Activated naive CD8-positive, alpha-beta T cell (primary cell): Measurements from ENCODE around the gene NME5.

ENCODE experiments used
- H3K27ac Mint-ChIP-seq: one replicate; pipeline ENCODE4 v1.8.0; 2021; ENCODE audit warnings: mixed read lengths
- H3K27me3 Mint-ChIP-seq: one replicate; pipeline ENCODE4 v1.8.0; 2021; ENCODE audit warnings: mixed read lengths
- H3K36me3 Mint-ChIP-seq: one replicate; pipeline ENCODE4 v1.8.0; 2021; ENCODE audit warnings: mixed read lengths
- H3K4me1 Mint-ChIP-seq: one replicate; pipeline ENCODE4 v1.8.0; 2021; ENCODE audit warnings: low read depth, mixed read lengths
- H3K4me3 Mint-ChIP-seq: one replicate; pipeline ENCODE4 v1.8.0; 2021; ENCODE audit warnings: mild to moderate bottlenecking, mixed read lengths
- H3K9me3 Mint-ChIP-seq: one replicate; pipeline ENCODE4 v1.8.0; 2021; ENCODE audit warnings: low read depth, mixed read lengths

Gene NME5

GRCh38 chr5:138107213-138107612, 32.0 kb downstream of the NME5 start:
- Mint-ChIP-seq H3K9me3 (no peaks in the 10 kb centered on the region), H3K27me3 (peaks cover 4% of the 10 kb centered on the region), H3K36me3 (no peaks in the 10 kb centered on the region), H3K4me1 (no peaks in the 10 kb centered on the region), H3K27ac (no peak overlapping the region), H3K4me3 (no peak overlapping the region)

GRCh38 chr5:138105709-138106108, 33.5 kb downstream of the NME5 start:
- Mint-ChIP-seq H3K36me3 (no peaks in the 10 kb centered on the region), H3K9me3 (no peaks in the 10 kb centered on the region), H3K27me3 (peaks cover 2% of the 10 kb centered on the region), H3K4me3 (no peak overlapping the region), H3K27ac (no peak overlapping the region), H3K4me1 (no peaks in the 10 kb centered on the region)

DNA sequence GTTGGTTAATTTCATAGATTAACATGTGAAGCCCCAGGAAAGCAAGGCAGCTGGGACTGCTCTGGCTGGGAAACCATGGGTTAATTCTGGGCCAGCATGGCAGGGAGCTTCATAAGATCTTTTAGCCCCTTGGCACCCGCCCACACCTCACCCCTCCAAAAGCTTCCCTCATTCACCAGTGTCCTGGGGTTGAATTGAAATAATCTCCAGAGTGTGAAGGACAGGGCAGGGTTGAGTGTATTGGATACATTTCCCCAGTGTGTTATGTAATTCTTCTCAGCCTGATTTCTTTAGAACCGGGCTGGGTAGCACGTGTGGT, 36.0 kb downstream of the NME5 start:
- Mint-ChIP-seq H3K27ac (no peak overlapping the region), H3K27me3 (peaks cover 8% of the 10 kb centered on the region), H3K36me3 (no peaks in the 10 kb centered on the region), H3K9me3 (no peaks in the 10 kb centered on the region), H3K4me3 (no peak overlapping the region), H3K4me1 (no peaks in the 10 kb centered on the region)

GRCh38 chr5:138102454-138103318, 36.5 kb downstream of the NME5 start:
- H3K4me3 Mint-ChIP-seq: no peak overlapping the region
- no peak overlapping the region for H3K27ac Mint-ChIP-seq
- H3K27me3 Mint-ChIP-seq: peaks cover 8% of the 10 kb centered on the region
- no peaks in the 10 kb centered on the region for H3K4me1 Mint-ChIP-seq
- no peaks in the 10 kb centered on the region for H3K9me3 Mint-ChIP-seq
- H3K36me3 Mint-ChIP-seq: no peaks in the 10 kb centered on the region

- no peaks in the 10 kb centered on the region for H3K9me3 Mint-ChIP-seq
- H3K4me1 Mint-ChIP-seq: peaks cover 39% of the 10 kb centered on the region
- H3K36me3 Mint-ChIP-seq: no peaks in the 10 kb centered on the region
- no peak overlapping the region for H3K27ac Mint-ChIP-seq
- peaks cover 10% of the 10 kb centered on the region for H3K27me3 Mint-ChIP-seq
- H3K4me3 Mint-ChIP-seq: no peak overlapping the region
Observed at GRCh38 chr5:138096997-138097828, 42.0 kb downstream of the NME5 start.

GRCh38 chr5:138096363-138096762, 42.9 kb downstream of the NME5 start:
- Mint-ChIP-seq H3K4me1 (peaks cover 41% of the 10 kb centered on the region), H3K36me3 (no peaks in the 10 kb centered on the region), H3K4me3 (no peak overlapping the region), H3K27ac (no peak overlapping the region), H3K27me3 (peaks cover 10% of the 10 kb centered on the region), H3K9me3 (no peaks in the 10 kb centered on the region)

- Mint-ChIP-seq H3K9me3 (no peaks in the 10 kb centered on the region), H3K4me3 (no peak overlapping the region), H3K4me1 (peaks cover 41% of the 10 kb centered on the region), H3K27me3 (peaks cover 8% of the 10 kb centered on the region), H3K27ac (no peak overlapping the region), H3K36me3 (no peaks in the 10 kb centered on the region)
Observed at GRCh38 chr5:138095100-138095907, 43.9 kb downstream of the NME5 start.

DNA sequence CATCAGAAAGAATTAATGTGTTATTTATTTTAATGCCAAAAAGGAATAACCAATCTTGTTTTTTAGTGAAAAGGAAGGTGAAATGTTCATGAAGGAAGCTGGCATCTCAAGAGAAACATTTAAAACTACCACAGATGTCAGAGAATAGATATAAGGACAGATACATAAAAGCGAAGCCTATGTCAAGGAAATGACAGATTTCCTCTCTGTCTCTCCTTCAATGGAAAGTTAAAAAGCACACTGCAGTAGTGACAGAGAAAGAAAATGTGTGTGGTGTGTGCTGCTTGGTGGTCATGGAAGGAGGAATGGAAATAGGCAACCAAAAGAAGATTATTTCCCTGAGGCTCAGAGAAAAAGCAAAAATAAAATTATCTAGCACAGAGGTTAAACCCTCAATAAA, 46.2 kb downstream of the NME5 start:
- peaks cover 1% of the 10 kb centered on the region for H3K27me3 Mint-ChIP-seq

DNA sequence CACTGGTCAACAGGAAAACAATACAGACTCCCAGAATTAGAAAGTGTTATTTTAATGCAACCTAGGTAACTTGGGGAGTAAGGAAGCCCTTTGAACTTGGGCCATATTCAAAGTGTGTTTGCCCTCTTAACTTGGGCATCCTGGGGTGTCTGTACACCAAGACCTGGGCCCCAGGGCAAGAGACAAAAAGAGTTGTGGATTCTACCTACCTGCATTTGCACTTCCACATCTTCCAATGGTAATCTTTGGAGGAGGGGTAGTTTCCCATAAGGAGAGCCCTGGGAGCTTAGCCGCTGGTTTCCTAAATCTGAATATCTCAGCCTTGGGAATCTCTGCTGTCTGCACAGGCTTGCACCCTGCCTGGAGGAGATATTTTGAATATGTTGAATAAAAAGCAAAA, 46.9 kb downstream of the NME5 start:
- H3K36me3 Mint-ChIP-seq: no peaks in the 10 kb centered on the region
- H3K27ac Mint-ChIP-seq: no peak overlapping the region
- H3K9me3 Mint-ChIP-seq: no peaks in the 10 kb centered on the region
- H3K4me1 Mint-ChIP-seq: peaks cover 41% of the 10 kb centered on the region
- H3K4me3 Mint-ChIP-seq: no peak overlapping the region
- peaks cover 1% of the 10 kb centered on the region for H3K27me3 Mint-ChIP-seq

More for the DNA sequence above, 46.2 kb downstream of the NME5 start:
- H3K4me1 Mint-ChIP-seq: peaks cover 41% of the 10 kb centered on the region
- no peak overlapping the region for H3K27ac Mint-ChIP-seq
- no peak overlapping the region for H3K4me3 Mint-ChIP-seq
- no peaks in the 10 kb centered on the region for H3K36me3 Mint-ChIP-seq
- H3K9me3 Mint-ChIP-seq: no peaks in the 10 kb centered on the region

DNA sequence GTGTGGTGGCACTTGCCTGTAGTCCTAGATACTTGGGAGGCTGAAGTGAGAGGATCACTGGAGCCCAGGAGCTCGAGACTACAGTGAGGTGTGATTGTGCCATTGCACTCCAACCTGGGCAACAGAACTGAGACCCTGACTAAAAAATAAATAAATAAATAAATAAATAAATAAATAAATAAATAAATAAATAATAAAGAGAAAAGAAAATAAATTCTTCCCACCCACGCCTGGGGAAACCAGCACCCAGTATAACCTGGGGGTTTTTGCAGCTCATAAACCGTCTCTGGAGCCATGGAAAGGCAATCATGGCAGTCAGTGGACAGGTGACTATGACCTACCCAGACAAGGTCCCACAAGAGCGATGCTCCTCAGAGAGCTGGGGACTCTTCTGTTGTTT, 47.5 kb downstream of the NME5 start:
- Mint-ChIP-seq H3K27me3 (no peaks in the 10 kb centered on the region), H3K4me1 (peaks cover 39% of the 10 kb centered on the region), H3K36me3 (no peaks in the 10 kb centered on the region), H3K9me3 (no peaks in the 10 kb centered on the region), H3K27ac (no peak overlapping the region), H3K4me3 (no peak overlapping the region)

DNA sequence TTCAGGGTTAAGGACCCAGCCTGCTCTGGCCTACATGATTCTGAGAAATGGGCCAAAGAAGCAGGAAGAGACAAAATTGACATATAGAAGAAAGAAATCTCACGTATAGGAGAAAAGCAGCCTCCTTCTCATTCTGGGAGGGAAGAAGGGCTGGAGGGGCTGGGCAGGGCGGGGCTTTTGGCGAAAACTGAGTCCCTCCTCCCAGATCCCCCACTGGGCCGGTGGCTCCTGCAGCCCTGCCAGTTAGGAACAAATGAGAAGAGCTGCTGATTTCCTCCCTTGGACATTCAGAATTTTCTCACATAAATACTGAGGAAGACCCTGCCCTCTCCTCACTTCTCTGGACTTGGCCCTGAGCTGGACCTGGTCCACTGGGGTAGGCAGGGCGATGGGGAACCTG, 55.5 kb downstream of the NME5 start, which contains the start of gene WNT8A:
TSS of gene WNT8A (plus strand) at position 332 of the 400 bp plus-strand sequence. CDS start 95 bp downstream, outside the sequence.
- Mint-ChIP-seq H3K4me3 (no peak within 1 kb of the TSS), H3K27ac (no peak within 1 kb of the TSS), H3K9me3 (no peaks in the 10 kb centered on the region), H3K36me3 (no peaks in the 10 kb centered on the region), H3K4me1 (peaks cover 8% of the 10 kb centered on the region), H3K27me3 (no peaks in the 10 kb centered on the region)

GRCh38 chr5:138082033-138082432, 57.2 kb downstream of the NME5 start:
- Mint-ChIP-seq H3K4me1 (peaks cover 8% of the 10 kb centered on the region), H3K27me3 (no peaks in the 10 kb centered on the region), H3K9me3 (no peaks in the 10 kb centered on the region), H3K27ac (peak overlapping the region; percentile 28), H3K36me3 (no peaks in the 10 kb centered on the region), H3K4me3 (no peak overlapping the region)

GRCh38 chr5:138078006-138078643, 61.1 kb downstream of the NME5 start:
- no peak overlapping the region for H3K27ac Mint-ChIP-seq
- no peaks in the 10 kb centered on the region for H3K36me3 Mint-ChIP-seq
- no peaks in the 10 kb centered on the region for H3K9me3 Mint-ChIP-seq
- no peak overlapping the region for H3K4me3 Mint-ChIP-seq
- H3K4me1 Mint-ChIP-seq: peaks cover 8% of the 10 kb centered on the region
- H3K27me3 Mint-ChIP-seq: peaks cover 2% of the 10 kb centered on the region

- Mint-ChIP-seq H3K27me3 (peaks cover 2% of the 10 kb centered on the region), H3K9me3 (no peaks in the 10 kb centered on the region), H3K27ac (no peak overlapping the region), H3K4me3 (no peak overlapping the region), H3K36me3 (no peaks in the 10 kb centered on the region), H3K4me1 (peaks cover 8% of the 10 kb centered on the region)
Observed at GRCh38 chr5:138077064-138077696, 62.0 kb downstream of the NME5 start.
